HUES6 (cell line): ENCODE measurements around the gene PRCD.

Experiments used
- H3K27ac ChIP-seq: 2 replicates; pipeline ENCODE4 v1.7.0; 2013; ENCODE audit warnings: low read depth, mild to moderate bottlenecking, low read length, inconsistent platforms
- H3K27me3 ChIP-seq: 2 replicates; pipeline ENCODE4 v1.6.1; 2013; ENCODE audit warnings: low read length; ENCODE audit not compliant: control insufficient read depth, insufficient read depth
- H3K36me3 ChIP-seq: 2 replicates; pipeline ENCODE4 v1.6.1; 2013; ENCODE audit warnings: low read length; ENCODE audit not compliant: control insufficient read depth, insufficient read depth
- H3K4me1 ChIP-seq: 2 replicates; pipeline ENCODE4 v1.6.1; 2013; ENCODE audit warnings: low read length; ENCODE audit not compliant: control insufficient read depth, insufficient read depth
- H3K4me3 ChIP-seq: 2 replicates; pipeline ENCODE4 v1.5.1; 2013; ENCODE audit warnings: low read depth, low read length
- H3K9ac ChIP-seq: one replicate; pipeline ENCODE4 v1.6.1; 2013; ENCODE audit warnings: mild to moderate bottlenecking, low read length
- H3K9me3 ChIP-seq: 2 replicates; pipeline ENCODE4 v1.6.1; 2013; ENCODE audit warnings: low read depth, low read length; ENCODE audit not compliant: control insufficient read depth, insufficient read depth

PRCD gene

GRCh38 chr17:76497979-76498875 lies 41.6 kb upstream of the PRCD start:
- Histone ChIP-seq H3K4me3 (peak overlapping the region; percentile 12; the same call in 1 of the 2 replicates), H3K27me3 (peaks cover 5% of the 10 kb centered on the region; the same call in 1 of the 2 replicates), H3K9me3 (no peaks in the 10 kb centered on the region), H3K4me1 (peaks cover 51% of the 10 kb centered on the region), H3K27ac (no peak overlapping the region), H3K9ac (no peak overlapping the region), H3K36me3 (no peaks in the 10 kb centered on the region)

- peak overlapping the region; percentile 12; the same call in 1 of the 2 replicates for H3K4me3 ChIP-seq
- H3K27me3 ChIP-seq: peaks cover 5% of the 10 kb centered on the region; the same call in 1 of the 2 replicates
- H3K36me3 ChIP-seq: no peaks in the 10 kb centered on the region
- H3K9me3 ChIP-seq: no peaks in the 10 kb centered on the region
- H3K4me1 ChIP-seq: peaks cover 46% of the 10 kb centered on the region
- H3K27ac ChIP-seq: no peak overlapping the region
- H3K9ac ChIP-seq: no peak overlapping the region
These were observed 41.0 kb upstream of the PRCD start for GRCh38 chr17:76498876-76499251.

- H3K9ac ChIP-seq: no peak overlapping the region
- no peaks in the 10 kb centered on the region for H3K9me3 ChIP-seq
- peaks cover 46% of the 10 kb centered on the region for H3K4me1 ChIP-seq
- no peaks in the 10 kb centered on the region for H3K36me3 ChIP-seq
- H3K27ac ChIP-seq: no peak overlapping the region
- H3K4me3 ChIP-seq: peak overlapping the region; percentile 87; the same call in 1 of the 2 replicates
- H3K27me3 ChIP-seq: peaks cover 5% of the 10 kb centered on the region; the same call in 1 of the 2 replicates
These were observed 40.6 kb upstream of the PRCD start for GRCh38 chr17:76499267-76499667.

GRCh38 chr17:76500074-76500746 lies 39.6 kb upstream of the PRCD start:
- Histone ChIP-seq H3K36me3 (no peaks in the 10 kb centered on the region), H3K4me1 (peaks cover 46% of the 10 kb centered on the region), H3K4me3 (peak overlapping the region; percentile 87), H3K27me3 (peaks cover 5% of the 10 kb centered on the region; the same call in 1 of the 2 replicates), H3K9me3 (no peaks in the 10 kb centered on the region), H3K9ac (peak overlapping the region; percentile 74), H3K27ac (no peak overlapping the region)

- H3K4me3 ChIP-seq: peak overlapping the region; percentile 87
- H3K9me3 ChIP-seq: no peaks in the 10 kb centered on the region
- H3K9ac ChIP-seq: peak overlapping the region; percentile 74
- H3K36me3 ChIP-seq: no peaks in the 10 kb centered on the region
- H3K4me1 ChIP-seq: peaks cover 46% of the 10 kb centered on the region
- H3K27ac ChIP-seq: no peak overlapping the region
- peaks cover 5% of the 10 kb centered on the region; the same call in 1 of the 2 replicates for H3K27me3 ChIP-seq
These were observed 39.2 kb upstream of the PRCD start for GRCh38 chr17:76500747-76501017.

GRCh38 chr17:76501018-76501826 lies 38.6 kb upstream of the PRCD start, which contains the start of gene RHBDF2:
Gene RHBDF2 (minus strand): TSS chr17:76501423. CDS start chr17:76481524, 19,899 bp downstream.
- peak within 1 kb of the TSS; percentile 74 for H3K9ac ChIP-seq
- H3K9me3 ChIP-seq: no peaks in the 10 kb centered on the region
- peaks cover 5% of the 10 kb centered on the region; the same call in 1 of the 2 replicates for H3K27me3 ChIP-seq

GRCh38 chr17:76501827-76502307 lies 38.0 kb upstream of the PRCD start:
- H3K36me3 ChIP-seq: no peaks in the 10 kb centered on the region
- H3K4me3 ChIP-seq: peak overlapping the region; percentile 87
- H3K9me3 ChIP-seq: no peaks in the 10 kb centered on the region
- H3K4me1 ChIP-seq: peaks cover 53% of the 10 kb centered on the region
- H3K9ac ChIP-seq: peak overlapping the region; percentile 21
- H3K27me3 ChIP-seq: peaks cover 9% of the 10 kb centered on the region; the same call in 1 of the 2 replicates
- no peak overlapping the region for H3K27ac ChIP-seq

More at GRCh38 chr17:76501018-76501826, 38.6 kb upstream of the PRCD start, which contains the start of gene RHBDF2:
- Histone ChIP-seq H3K27ac (0 out of 2 replicates have a peak within 1 kb of the TSS, but pooled peaks have one; percentile 30), H3K4me3 (peak within 1 kb of the TSS; percentile 87), H3K36me3 (no peaks in the 10 kb centered on the region), H3K4me1 (peaks cover 49% of the 10 kb centered on the region)

- no peak overlapping the region for H3K27ac ChIP-seq
These were observed 37.3 kb upstream of the PRCD start for GRCh38 chr17:76502341-76503211.

GRCh38 chr17:76504117-76504516 lies 35.7 kb upstream of the PRCD start:
- H3K9me3 ChIP-seq: no peaks in the 10 kb centered on the region
- no peaks in the 10 kb centered on the region for H3K36me3 ChIP-seq
- H3K27me3 ChIP-seq: peaks cover 20% of the 10 kb centered on the region
- H3K27ac ChIP-seq: no peak overlapping the region
- H3K4me3 ChIP-seq: no peak overlapping the region
- no peak overlapping the region for H3K9ac ChIP-seq
- H3K4me1 ChIP-seq: peaks cover 32% of the 10 kb centered on the region

More at GRCh38 chr17:76502341-76503211, 37.3 kb upstream of the PRCD start:
- H3K9me3 ChIP-seq: no peaks in the 10 kb centered on the region
- no peak overlapping the region for H3K9ac ChIP-seq
- H3K27me3 ChIP-seq: peaks cover 14% of the 10 kb centered on the region
- peaks cover 47% of the 10 kb centered on the region for H3K4me1 ChIP-seq
- no peaks in the 10 kb centered on the region for H3K36me3 ChIP-seq
- no peak overlapping the region for H3K4me3 ChIP-seq
